Neural cell (in vitro differentiated cells): ENCODE measurements around the gene SUSD4.

Source experiments
- CTCF ChIP-seq: fragments of 450-650 bp; IDR thresholded peaks from 2 replicates; pipeline ENCODE4 v1.5.1; 2014; ENCODE audit warnings: antibody characterized with exemption, mild to moderate bottlenecking, moderate library complexity; ENCODE audit not compliant: poor library complexity, severe bottlenecking
- EP300 ChIP-seq: fragments of 450-650 bp; conservative IDR thresholded peaks from 2 replicates; pipeline ENCODE4 v1.6.1; 2014; ENCODE audit warnings: antibody characterized with exemption, mild to moderate bottlenecking, moderate library complexity; ENCODE audit not compliant: poor library complexity, severe bottlenecking
- EZH2 ChIP-seq: fragments of 200-600, 300-800 bp; shearing (Covaris generic), sonication (generic); IDR thresholded peaks from 2 replicates; pipeline ENCODE4 v1.6.1; 2014; ENCODE audit warnings: antibody characterized with exemption, low read length, borderline replicate concordance, mild to moderate bottlenecking; ENCODE audit not compliant: insufficient read depth, poor library complexity, severe bottlenecking
- MXI1 ChIP-seq: fragments of 450-650 bp; conservative IDR thresholded peaks from 2 replicates; pipeline ENCODE4 v1.6.1; 2014; ENCODE audit warnings: antibody characterized with exemption, mild to moderate bottlenecking; ENCODE audit not compliant: poor library complexity, severe bottlenecking
- POLR2AphosphoS5 ChIP-seq: IDR thresholded peaks from 2 replicates; pipeline ENCODE4 v1.6.1; 2012
- RAD21 ChIP-seq: fragments of 450-650 bp; conservative IDR thresholded peaks from 2 replicates; pipeline ENCODE4 v1.6.1; 2014; ENCODE audit warnings: antibody characterized with exemption, mild to moderate bottlenecking, moderate library complexity
- REST ChIP-seq: IDR thresholded peaks from 2 replicates; pipeline ENCODE4 v1.6.1; 2012; ENCODE audit warnings: borderline replicate concordance
- SMC3 ChIP-seq: fragments of 450-650 bp; conservative IDR thresholded peaks from 2 replicates; pipeline ENCODE4 v1.6.1; 2014; ENCODE audit warnings: antibody characterized with exemption, mild to moderate bottlenecking, moderate library complexity; ENCODE audit not compliant: poor library complexity
- TAF1 ChIP-seq: IDR thresholded peaks from 2 replicates; pipeline ENCODE4 v1.6.1; 2012; ENCODE audit warnings: low read depth

GRCh38 chr1:223233410-223234169 lies 130.4 kb downstream of the SUSD4 start:
- no peak for TF ChIP-seq CTCF
- no peak for TF ChIP-seq REST
- TF ChIP-seq POLR2AphosphoS5, result no peak
- TF ChIP-seq RAD21, result no peak
- no peak for TF ChIP-seq TAF1
- TF ChIP-seq EZH2, result no peak
- TF ChIP-seq SMC3, result no peak
- no peak for TF ChIP-seq EP300
- TF ChIP-seq MXI1, result no peak
